T47D (cell line): ENCODE data around the gene IFIT3.
"Not testable (repeated sequence)": the region's sequence is repeated elsewhere in the genome, so short reads cannot be mapped to it uniquely, and the experiment has no call there.

Experiments used
- DNase-seq, 2 experiments: peaks; one replicate each; pipeline versions ENCODE4 v3.0.0 to v3.0.0-alpha.2; 2011 to 2012; ENCODE audit warnings: low read depth in 1 of 2, low spot score in 1 of 2
- JUND ChIP-seq: IDR thresholded peaks from 2 replicates; pipeline ENCODE4 v1.6.1; 2012; ENCODE audit warnings: low read depth
- in situ Hi-C: cut with HindIII; loops from 2 replicates; pipeline ENCODE4 v1.10.0; 2016; ENCODE audit warnings: low sequenced_read_pairs, low pct_unique_long_range_greater_than_20kb

IFIT3 gene

GRCh38 chr10:89345367-89346000, 17.7 kb downstream of the IFIT3 start:
- in situ Hi-C loops: no loop called here
- DNase-seq: no peak
- no peak for TF ChIP-seq JUND

DNA sequence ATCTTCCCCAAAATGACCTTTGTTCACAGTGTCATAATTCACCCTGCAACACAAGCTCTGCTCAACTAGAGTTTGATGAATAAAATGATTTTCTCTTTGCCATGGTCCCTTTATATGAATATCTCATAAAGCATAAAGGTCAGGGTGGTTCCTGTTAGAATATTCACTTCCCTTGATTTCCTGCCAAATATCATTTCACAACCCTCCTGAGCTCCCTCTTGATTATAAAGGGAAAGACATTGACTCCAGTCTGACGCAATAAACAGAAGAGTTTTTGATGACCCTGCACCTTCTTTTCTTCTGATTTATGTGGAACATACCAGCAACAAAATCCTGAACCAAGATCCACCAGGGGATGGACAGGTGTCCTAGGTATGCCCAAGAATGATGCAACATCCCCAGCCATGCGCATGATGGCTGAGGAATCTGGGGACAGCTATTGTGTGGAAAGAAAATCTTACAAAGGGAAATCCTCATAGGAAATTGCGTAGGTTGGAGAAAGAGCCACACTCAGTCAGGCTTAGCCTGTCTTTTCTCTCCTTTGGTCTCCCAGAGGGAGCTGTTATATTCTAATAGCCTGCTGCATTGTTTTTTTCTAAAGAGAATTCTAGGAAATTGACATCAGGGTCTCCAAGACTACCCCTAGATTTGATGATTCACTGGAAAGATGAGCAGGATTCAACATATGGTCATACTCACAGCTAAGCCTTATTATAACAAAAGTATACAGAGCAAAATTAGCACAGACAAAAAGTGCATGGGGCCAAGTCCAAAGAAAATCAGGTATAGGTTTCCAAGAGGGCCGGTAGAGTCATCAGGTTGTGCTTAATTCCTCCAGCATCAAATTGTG, 18.8 kb downstream of the IFIT3 start:
- in situ Hi-C loops: no loop called here
- no peak for TF ChIP-seq JUND
- no peak for DNase-seq

- no peak for DNase-seq
- TF ChIP-seq JUND: no peak
- in situ Hi-C loops: no loop called here
Measured at GRCh38 chr10:89347701-89348457, 20.1 kb downstream of the IFIT3 start.

DNA sequence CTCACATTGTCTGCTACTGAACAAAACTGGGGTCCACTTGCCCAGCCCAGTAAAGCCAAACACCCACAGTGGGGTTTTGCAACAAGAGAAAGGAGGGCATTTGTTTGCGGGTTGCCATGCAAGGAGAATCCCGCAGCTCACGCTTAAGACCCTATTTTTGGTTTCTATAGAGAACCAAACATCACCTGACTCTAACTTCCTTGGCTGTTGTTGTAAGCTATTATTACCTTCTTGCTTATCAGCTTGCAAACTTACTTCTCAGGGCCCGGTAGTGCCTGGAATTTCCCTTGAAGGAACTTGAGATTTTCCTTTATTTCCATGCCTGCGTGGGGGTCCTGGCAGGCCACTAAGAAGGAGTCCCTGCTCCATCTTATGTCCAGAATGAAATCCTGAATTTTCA, 20.7 kb downstream of the IFIT3 start:
- no peak for TF ChIP-seq JUND
- in situ Hi-C loops: no loop called here
- no peak for DNase-seq

- no peak for TF ChIP-seq JUND
- in situ Hi-C loops: no loop called here
- no peak for DNase-seq
Measured at GRCh38 chr10:89348975-89349374, 21.2 kb downstream of the IFIT3 start.

- in situ Hi-C loops, DNase-seq: not testable (repeated sequence)
Measured at GRCh38 chr10:89350631-89351315, 23.0 kb downstream of the IFIT3 start.

DNA sequence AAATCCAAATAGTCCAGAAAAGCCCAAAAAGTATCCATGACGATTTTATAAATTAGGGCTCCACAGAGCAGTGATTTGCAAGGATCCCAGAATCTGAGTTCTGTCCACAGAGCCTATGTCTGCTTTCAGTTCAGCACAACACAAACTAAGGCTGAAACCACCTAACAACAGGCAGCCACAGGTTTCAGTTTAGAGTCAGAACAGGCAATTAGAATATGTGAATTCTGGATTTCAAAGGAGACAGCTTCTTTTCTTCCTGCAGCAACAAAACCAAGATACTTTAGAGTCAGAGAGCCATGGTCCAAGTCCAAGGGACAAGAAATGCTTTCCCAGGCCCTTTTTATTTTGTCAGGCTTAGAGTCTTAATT, 23.6 kb downstream of the IFIT3 start:
- no peak for TF ChIP-seq JUND
- in situ Hi-C loops: no loop called here
- no peak for DNase-seq

DNA sequence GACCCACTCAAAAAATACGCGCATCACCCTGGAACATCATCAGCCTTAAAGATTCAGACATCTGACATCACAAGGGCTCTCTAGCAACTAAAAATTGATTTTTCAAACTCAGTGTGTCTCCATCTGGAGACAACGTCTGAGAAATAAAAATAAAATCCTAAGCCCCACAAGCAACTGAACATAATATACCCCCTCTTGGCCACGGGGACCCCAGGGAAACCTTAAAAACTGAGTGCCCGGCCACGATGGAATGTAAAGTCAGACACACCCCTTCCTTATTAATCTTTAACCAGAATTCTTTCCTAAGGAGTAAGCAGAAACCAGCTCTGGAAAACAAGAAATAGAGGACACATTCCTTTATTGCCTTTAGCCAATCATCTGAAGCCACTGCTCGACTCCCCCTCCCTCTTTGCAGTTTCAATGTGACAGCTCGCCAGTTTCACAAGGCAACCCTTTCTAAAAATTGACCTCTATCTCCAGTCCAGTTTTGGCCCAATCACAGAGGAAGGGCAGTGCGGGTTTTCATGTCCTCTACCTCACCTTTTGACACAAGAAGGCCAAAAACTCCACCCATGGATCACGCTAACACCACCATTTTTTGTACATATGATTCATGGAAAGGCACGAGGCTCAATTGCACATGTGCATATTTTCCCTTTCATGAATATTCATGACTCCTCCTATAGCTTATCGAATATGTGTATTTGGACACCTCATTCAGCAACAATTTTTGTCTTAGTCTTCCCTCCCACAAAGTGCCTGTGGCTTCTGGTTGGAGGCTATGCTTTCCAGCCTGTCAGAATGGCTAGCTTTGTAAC, 24.2 kb downstream of the IFIT3 start:
- no peak for TF ChIP-seq JUND
- in situ Hi-C loops: no loop called here
- no peak for DNase-seq

DNA sequence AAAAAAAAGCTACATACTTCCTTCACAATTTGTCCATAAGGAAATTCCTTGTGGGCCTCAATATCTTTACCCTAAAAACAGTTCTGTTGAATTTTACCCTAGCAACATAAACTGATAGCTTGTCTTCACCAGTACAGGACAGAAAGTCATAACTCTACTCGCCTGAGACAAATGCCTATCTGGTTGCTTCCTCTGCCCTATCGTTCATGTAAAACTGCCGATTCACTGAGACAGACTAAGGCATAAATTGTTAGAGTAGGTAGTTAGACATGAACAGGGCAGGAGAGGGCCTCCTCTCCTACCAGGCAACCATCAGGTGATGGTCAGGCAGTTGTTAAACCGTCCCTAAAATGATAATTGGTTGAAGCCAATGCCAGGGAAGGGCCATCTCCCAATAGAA, 25.0 kb downstream of the IFIT3 start:
- no peak for TF ChIP-seq JUND
- DNase-seq: no peak
- in situ Hi-C loops: no loop called here

DNA sequence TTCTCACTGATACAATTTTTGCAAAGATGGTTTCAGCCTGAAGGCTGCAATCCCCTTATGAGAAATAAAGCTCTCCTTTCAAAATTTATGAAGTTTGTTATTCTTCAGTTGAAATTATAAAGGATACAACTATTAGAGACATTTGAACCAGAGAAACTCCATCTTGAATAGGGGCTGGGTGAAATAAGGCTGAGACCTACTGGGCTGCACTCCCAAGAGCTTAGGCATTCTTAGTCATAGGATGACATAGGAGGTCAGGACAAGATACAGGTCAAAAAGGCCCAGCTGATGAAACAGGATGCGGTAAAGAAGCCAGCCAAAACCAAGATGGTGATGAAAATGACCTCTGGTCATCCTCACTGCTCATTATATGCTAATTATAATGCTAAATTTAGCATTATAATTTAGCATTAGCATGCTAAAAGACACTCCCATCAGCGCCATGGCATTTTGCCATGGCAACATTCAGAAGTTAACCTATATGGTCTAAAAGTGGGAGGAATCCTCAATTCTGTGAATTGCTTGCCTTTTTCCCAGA, 27.7 kb downstream of the IFIT3 start:
- no peak for TF ChIP-seq JUND
- in situ Hi-C loops: no loop called here
- no peak for DNase-seq

DNA sequence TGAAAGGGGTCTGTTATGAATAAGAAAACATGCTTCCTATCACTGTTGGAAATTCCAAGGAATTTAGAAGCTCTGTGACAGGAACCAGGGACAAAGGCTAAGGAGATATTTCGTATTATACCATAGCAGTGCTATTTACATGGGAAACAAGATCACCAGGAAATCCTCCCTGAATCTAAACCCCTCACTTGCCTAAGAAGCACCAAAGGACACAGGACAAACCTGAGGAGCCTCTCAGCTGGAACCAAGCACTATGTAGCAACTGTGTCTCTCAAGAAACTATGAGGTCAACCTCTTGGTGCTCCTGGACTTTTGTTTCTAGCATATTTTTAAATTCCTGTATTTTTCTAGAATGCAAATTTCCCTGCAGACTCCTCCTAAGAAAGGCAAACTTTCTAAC, 29.3 kb downstream of the IFIT3 start:
- no peak for DNase-seq
- in situ Hi-C loops: no loop called here
- no peak for TF ChIP-seq JUND

DNA sequence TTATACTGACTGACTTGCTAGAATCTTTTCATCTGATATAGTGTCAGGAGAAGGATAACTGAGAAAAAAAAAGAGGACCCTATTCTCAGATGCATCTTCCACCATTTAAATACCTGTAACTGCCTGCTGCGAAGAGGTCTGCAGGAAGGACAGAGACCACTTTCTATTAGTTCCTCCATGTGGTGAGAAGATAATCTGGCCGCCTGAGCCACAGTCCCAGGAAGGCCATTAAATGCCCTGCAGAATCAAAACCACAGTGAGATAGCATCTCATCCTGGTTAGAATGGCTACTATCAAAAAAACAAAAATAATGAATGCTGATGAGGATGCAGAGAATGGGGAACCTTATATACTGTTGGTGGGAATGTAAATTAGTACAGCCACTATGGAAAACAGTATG, 30.2 kb downstream of the IFIT3 start:
- TF ChIP-seq JUND: no peak
- in situ Hi-C loops: no loop called here
- no peak for DNase-seq
